Lower leg skin (tissue), 3 donors: ENCODE results near the gene SP110.

Source experiments
- CTCF ChIP-seq, 3 donors: fragments of 450-650 bp; IDR thresholded peaks; one replicate each; pipeline ENCODE4 v1.5.1; 2016; ENCODE audit warnings: antibody characterized with exemption in 3 of 3, mild to moderate bottlenecking in 3 of 3, moderate library complexity in 2 of 3
- POLR2A ChIP-seq, 2 donors: fragments of 450-650 bp; IDR thresholded peaks; one replicate each; pipeline ENCODE4 v1.6.1; 2016 to 2017; ENCODE audit warnings: antibody characterized with exemption in 2 of 2, mild to moderate bottlenecking in 1 of 2, moderate library complexity in 1 of 2

- no peak for TF ChIP-seq CTCF (IDR thresholded peaks at IDR 0.05)
- no peak for TF ChIP-seq POLR2A (IDR thresholded peaks at IDR 0.05)
Measured at GRCh38 chr2:230262246-230262645, 42.5 kb upstream of the SP110 start.
